Kasumi-1 (cell line): Measurements from ENCODE around the gene PSMB2.
"Not testable (repeated sequence)": the region's sequence is repeated elsewhere in the genome, so short reads cannot be mapped to it uniquely, and the experiment has no call there.

Experiments
- DNase-seq, 2 experiments: peaks; one replicate each; lab custom pipeline; 2025; lab: John Stamatoyannopoulos, UW

Gene PSMB2

GRCh38 chr1:35641233-35641866 is at the start of gene PSMB2:
TSS of gene PSMB2 (minus strand) at chr1:35641526. CDS start at chr1:35641432, 94 bp downstream.
- DNase-seq = peak; percentile 95 to 96

- DNase-seq = no peak
These were observed 49.8 kb upstream of the PSMB2 start for GRCh38 chr1:35691080-35691479.

DNA sequence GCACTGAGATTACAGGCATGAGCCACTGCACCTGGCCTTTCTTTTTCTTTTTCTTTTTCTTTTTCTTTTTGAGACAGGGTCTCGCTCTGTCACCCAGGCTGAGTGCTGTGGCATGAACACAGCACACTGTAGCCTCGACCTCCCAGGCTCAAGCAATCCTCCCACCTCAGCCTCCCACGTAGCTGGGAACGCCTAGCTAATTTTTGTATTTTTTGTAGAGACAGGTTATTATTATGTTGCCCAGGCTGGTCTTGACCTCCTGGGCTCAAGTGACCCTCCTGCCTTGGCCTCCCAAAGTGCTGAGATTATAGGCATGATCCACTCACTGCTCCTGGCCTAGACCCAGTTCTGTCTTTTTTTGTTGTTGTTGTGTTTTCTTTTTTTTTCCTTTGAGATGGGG is 48.8 kb upstream of the PSMB2 start:
- DNase-seq = not testable (repeated sequence)

DNA sequence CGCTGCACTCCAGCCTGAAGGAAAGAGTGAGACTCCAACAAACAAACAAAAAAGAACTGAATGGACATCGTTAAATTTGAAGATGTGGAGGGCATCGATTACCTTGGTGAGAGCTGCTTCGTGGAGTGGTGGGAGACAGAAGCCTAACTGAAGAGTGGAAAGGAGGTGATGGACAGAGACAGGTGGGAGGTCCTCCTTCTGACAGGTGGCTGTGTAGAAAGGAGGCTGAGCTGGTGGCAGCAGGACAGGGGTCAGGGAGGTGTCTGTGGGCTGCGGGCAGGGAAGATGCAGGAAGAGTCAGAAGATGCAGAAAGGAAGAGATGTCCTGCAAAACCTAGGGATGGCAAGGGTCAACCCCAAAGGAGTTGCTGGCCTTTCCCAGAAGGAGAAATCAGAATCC is 46.8 kb upstream of the PSMB2 start:
- DNase-seq = no peak

DNA sequence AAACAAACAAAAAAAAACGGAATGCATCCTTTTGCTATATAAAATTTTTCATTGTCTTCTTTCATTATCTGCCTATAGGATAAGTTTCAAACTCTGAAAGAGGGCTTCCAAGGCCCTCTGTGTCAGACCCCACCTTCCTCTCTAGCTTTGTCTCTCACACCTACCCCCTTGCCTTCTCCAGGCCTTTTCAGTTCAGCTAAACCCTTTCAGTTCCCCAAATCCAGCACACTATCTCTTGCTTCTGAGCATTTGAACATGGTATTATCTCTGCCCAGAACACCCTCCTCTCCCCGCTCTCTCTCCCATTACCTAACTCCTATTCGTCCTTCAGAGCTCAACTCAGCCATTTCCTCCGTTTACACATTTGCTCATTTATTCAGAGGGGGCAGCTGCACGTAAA is 41.7 kb upstream of the PSMB2 start:
- DNase-seq = no peak

- no peak for DNase-seq
These were observed 38.9 kb upstream of the PSMB2 start for GRCh38 chr1:35680271-35680670.

DNA sequence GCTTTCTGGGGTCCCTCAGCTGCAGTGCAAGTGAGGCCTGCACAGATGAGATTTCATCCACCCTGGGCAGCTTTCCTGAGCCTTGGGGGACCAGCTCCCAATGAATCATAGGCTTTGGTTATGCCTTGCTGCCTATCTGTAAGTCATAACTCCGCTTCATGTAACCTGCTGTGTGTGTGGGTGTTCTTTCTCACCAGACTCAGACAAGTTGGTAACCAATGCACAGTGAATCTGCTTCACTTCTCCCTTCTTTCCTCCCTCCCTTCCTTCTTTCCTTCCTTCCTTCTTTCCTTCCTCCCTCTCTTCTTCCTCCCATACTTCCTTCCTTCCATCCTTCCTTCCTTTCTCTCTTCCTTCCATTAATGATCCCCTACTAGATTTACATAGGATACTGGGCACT is 34.4 kb upstream of the PSMB2 start:
- no peak for DNase-seq

GRCh38 chr1:35674111-35674510 is 32.8 kb upstream of the PSMB2 start:
- no peak for DNase-seq

DNA sequence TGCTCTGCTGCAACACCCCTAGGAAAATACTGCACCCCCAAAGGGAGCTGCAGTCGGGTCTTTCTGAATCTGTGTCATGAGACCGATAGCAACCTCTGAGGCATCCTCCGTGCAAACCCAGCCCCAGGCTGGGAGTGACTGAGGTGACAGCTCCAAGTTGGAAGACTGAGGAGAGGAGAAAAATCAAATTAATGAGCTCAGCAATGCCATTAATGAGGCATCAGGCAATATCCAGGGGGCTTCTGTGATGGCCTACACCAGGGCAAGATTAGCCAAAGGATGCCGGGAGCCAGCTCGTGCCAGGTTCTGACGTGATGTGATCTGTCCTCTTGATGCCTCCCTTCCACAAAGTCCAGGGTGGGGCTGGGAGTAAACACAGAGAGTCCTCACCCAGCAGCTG is 30.8 kb upstream of the PSMB2 start:
- no peak for DNase-seq

GRCh38 chr1:35668506-35668905 is 27.2 kb upstream of the PSMB2 start:
- no peak for DNase-seq

GRCh38 chr1:35666916-35667315 is 25.6 kb upstream of the PSMB2 start:
- no peak for DNase-seq

DNA sequence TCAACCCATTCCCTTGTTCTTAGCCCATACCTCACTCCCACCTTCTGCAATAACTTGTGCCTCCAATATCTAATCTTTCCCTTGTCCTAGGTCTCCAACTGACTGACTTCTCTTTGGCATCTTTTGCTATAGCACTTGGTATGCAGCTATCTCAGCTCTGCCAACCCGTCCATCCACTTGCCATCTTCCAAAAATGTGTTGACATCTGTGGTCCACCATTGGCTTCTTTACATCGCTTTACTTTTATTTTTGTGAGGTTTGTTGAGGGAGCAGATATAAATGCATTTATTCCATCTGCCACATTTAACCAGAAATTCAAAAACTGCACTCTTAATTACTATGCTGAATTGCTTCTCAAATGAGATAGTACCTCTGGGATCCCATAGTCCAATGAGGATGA is 24.9 kb upstream of the PSMB2 start:
- no peak for DNase-seq

GRCh38 chr1:35663434-35663833 is 22.1 kb upstream of the PSMB2 start:
- no peak for DNase-seq

GRCh38 chr1:35661474-35661795 is 20.1 kb upstream of the PSMB2 start:
- no peak for DNase-seq

DNA sequence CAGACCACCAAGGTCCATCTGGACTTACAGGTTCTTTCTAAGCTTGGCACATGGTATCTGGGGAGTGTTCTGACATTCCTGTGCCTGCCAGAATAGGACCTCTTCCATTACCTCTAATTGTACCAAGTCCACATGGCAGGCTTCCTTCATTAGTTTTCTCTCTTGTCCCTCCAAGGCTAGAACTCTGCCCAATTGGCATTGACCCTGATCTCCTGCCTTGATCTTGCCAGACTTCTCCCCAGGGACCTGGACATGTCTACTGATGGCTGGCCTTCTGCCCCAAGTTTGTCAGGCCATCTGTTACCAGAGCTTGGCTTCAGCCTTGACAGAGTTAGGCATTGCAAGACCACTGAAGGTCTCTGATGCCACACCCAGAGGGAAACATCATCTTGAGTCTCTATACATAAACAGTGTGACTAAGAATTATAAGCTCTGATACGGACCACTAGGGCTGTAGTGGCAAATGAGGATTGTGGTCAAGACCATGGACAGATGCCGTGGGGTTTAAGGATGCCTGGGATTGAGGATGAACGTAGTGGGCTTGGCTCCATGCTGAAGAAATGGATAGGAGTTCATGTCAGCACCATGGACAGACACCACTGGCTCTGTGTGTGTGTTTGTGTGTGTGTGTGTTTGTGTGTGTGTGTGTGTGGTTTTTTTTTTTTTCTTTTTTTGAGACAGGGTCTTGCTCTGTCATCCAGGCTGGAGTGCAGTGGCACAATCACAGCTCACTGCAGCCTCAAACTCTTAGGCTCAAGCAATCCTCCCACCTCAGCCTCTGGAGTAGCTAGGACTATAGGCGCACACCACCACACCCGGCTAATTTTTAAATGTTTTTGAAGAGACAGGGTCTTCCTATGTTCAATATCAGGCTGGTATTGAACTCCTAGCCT is 19.5 kb upstream of the PSMB2 start:
- peak; percentile 42 to 48 for DNase-seq

- no peak for DNase-seq
These were observed 18.3 kb upstream of the PSMB2 start for GRCh38 chr1:35659589-35659988.

DNA sequence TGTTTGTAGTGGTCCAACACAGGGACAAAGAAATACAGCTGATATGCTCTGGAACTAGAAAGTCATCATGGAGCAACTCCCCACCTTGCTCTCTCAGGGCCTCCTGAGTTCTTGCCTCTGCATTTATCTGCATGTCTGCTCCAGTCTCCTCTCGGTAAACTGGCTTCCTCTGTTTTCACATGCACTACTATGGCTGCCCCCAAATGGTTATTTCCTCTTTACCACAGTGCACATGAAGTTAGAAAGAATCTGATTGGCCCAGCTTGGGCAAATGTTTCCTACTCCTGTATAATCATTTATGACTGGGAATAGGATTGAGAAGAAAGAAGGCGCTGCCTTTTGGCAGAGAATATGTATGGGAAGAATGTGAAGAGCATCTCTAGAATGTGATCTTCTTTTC is 16.5 kb upstream of the PSMB2 start:
- DNase-seq = peak; percentile 42 to 56

DNA sequence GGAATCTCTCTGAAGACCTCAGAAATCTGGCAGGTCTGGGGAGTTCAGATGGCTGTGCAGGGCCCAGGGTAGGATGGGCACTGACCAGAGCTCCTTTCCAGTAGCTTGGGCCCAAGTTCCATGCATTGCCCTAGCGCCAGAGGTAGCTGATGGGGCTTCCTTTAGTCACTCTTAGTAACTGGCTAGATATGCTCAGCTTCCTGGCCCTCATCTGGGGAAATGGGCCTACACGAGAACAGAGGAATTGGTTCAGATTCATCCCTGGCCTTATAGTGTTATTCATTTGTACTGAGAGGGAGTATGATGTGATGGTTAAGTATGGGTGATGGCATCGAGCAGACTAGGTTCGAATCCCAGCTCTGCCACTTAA is 15.5 kb upstream of the PSMB2 start:
- no peak for DNase-seq

- DNase-seq = no peak
These were observed 15.0 kb upstream of the PSMB2 start for GRCh38 chr1:35656148-35656862.

GRCh38 chr1:35655196-35655595 is 13.9 kb upstream of the PSMB2 start:
- no peak for DNase-seq

GRCh38 chr1:35650416-35650815 is 9.1 kb upstream of the PSMB2 start:
- no peak for DNase-seq

GRCh38 chr1:35646043-35646442 is 4.7 kb upstream of the PSMB2 start:
- peak; percentile 25 to 58 for DNase-seq

DNA sequence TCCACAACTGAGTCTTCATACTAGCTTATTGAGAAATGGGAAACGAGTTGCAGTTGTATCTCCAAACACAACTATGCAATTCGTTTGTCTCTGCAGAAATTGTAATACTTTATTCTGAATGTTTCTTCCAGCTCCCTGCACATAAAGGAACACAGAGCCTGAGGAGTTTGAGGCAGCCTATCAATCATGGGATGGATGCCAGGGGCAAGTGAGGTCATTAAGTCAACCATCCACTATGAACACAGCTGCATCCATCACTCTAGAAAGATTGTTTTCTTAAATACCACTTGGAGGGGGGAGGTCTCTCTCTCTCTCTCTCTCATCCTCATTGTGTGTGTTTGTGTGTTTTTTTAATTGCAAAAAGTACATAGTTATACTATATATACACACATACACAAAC is 2.9 kb upstream of the PSMB2 start:
- DNase-seq = no peak
